CD4-positive, alpha-beta memory T cell (primary cell): ENCODE measurements around the gene POU3F2. TPM values are rescaled to one million over a fixed set of nuclear protein-coding genes. Genes with fewer than 3 reads are reported as not detected.
A peak's percentile ranks its signal among the peaks of the same experiment; 100 is the strongest.

Source experiments
- CTCF ChIA-PET: fragments of 350-600 bp; sonication (Branson Sonifier 250); formaldehyde crosslinking; loops from one replicate; lab custom pipeline; 2021; ENCODE audit warnings: inconsistent platforms; ENCODE audit not compliant: partially characterized antibody; lab: Charles Lee
- POLR2A ChIA-PET: fragments of 350-600 bp; sonication (Branson Sonifier 250); formaldehyde crosslinking; loops from one replicate; lab custom pipeline; 2021; ENCODE audit not compliant: partially characterized antibody; lab: Charles Lee
- DNase-seq, 5 donors: peaks; one replicate each; pipeline versions ENCODE4 v3.0.0 to v3.0.0-alpha.2; 2020 to 2022; ENCODE audit warnings: mixed read lengths in 1 of 5
- H3K27ac ChIP-seq: one replicate; pipeline ENCODE4 v1.7.0; 2013; ENCODE audit warnings: low read depth, low read length
- H3K27me3 ChIP-seq: 2 replicates; pipeline ENCODE4 v1.7.0; 2013; ENCODE audit warnings: mild to moderate bottlenecking, low read length, moderate library complexity; ENCODE audit not compliant: insufficient read depth
- H3K36me3 ChIP-seq: 2 replicates; pipeline ENCODE4 v1.7.0; 2013; ENCODE audit warnings: mild to moderate bottlenecking, low read length, moderate library complexity; ENCODE audit not compliant: insufficient read depth
- H3K4me1 ChIP-seq: 2 replicates; pipeline ENCODE4 v1.7.0; 2013; ENCODE audit warnings: mild to moderate bottlenecking, low read length, moderate library complexity; ENCODE audit not compliant: insufficient read depth
- H3K4me3 ChIP-seq, 2 donors: one replicate each; pipeline ENCODE4 v1.7.0; 2013; ENCODE audit warnings: low read length in 2 of 2, mild to moderate bottlenecking in 1 of 2
- H3K9me3 ChIP-seq, 2 donors: one replicate each; pipeline ENCODE4 v1.7.0; 2013; ENCODE audit warnings: low read length in 2 of 2, control low read depth in 1 of 2; ENCODE audit not compliant: control insufficient read depth in 1 of 2
- H3K27ac Mint-ChIP-seq, 7 donors: one replicate each; pipeline ENCODE4 v1.8.0; 2020 to 2021; ENCODE audit warnings: mixed read lengths in 7 of 7, mild to moderate bottlenecking in 6 of 7, inconsistent platforms in 3 of 7, moderate library complexity in 3 of 7
- H3K27me3 Mint-ChIP-seq, 2 donors: one replicate each; pipeline ENCODE4 v1.8.0; 2020 to 2021; ENCODE audit warnings: mixed read lengths in 2 of 2
- H3K36me3 Mint-ChIP-seq, 2 donors: one replicate each; pipeline ENCODE4 v1.8.0; 2020 to 2021; ENCODE audit warnings: mixed read lengths in 2 of 2, inconsistent platforms in 1 of 2, mild to moderate bottlenecking in 1 of 2
- H3K4me1 Mint-ChIP-seq, 4 donors: one replicate each; pipeline ENCODE4 v1.8.0; 2020 to 2021; ENCODE audit warnings: mixed read lengths in 4 of 4, mild to moderate bottlenecking in 1 of 4
- H3K4me3 Mint-ChIP-seq, 8 donors: one replicate each; pipeline ENCODE4 v1.8.0; 2020 to 2021; ENCODE audit warnings: mixed read lengths in 8 of 8, mild to moderate bottlenecking in 7 of 8, moderate library complexity in 6 of 8, inconsistent platforms in 3 of 8
- H3K9me3 Mint-ChIP-seq, 8 donors: one replicate each; pipeline ENCODE4 v1.8.0; 2020 to 2021; ENCODE audit warnings: mixed read lengths in 8 of 8, mild to moderate bottlenecking in 5 of 8, inconsistent platforms in 3 of 8, moderate library complexity in 1 of 8
- intact Hi-C: fragments of 100-400 bp; cut with micrococcal nuclease; formaldehyde crosslinking; loops from one replicate; pipeline ENCODE4 v1.15.1; 2023
- polyA plus RNA-seq, 2 donors: library from polyadenylated mRNA; unstranded; fragments of 300-500 nt; fragmentation: Illumina TruSeq; gene quantifications; one replicate each; pipeline ENCODE4 v1.2.3, GENCODE V29; 2021
- total RNA-seq, 2 experiments: library from RNA; stranded (reverse); gene quantifications; one replicate each; pipeline ENCODE4 v1.2.3, GENCODE V29; 2021

POU3F2 gene
- total and polyA plus RNA-seq, 4 experiments from 2014 or later: not detected

- peak overlapping the region; percentile 59 to 85 (median 70) for H3K4me3 Mint-ChIP-seq
- intact Hi-C loops: loop anchor here (5.0 to 10.0 kb wide), 3 partner anchors 116 to 1549 kb away; partner anchors contain the start of genes FBXL4 and MMS22L
- H3K36me3 Mint-ChIP-seq: peaks cover 3 to 10% of the 10 kb centered on the region in 2 donors
- ChIA-PET CTCF (interaction anchor here (1.1 to 2.1 kb wide), 2 partner anchors 10 to 14 kb away, joined by 3 to 5 read pairs; no protein-coding TSS in a partner anchor), POLR2A (no interaction called here)
- peaks cover 73% of the 10 kb centered on the region for H3K27me3 ChIP-seq
- peak overlapping the region in 2 of 7 donors; percentile 55 to 85 for H3K27ac Mint-ChIP-seq
- H3K27ac ChIP-seq: no peak overlapping the region
- H3K9me3 ChIP-seq: no peaks in the 10 kb centered on the region
- peaks cover 59% of the 10 kb centered on the region for H3K4me1 ChIP-seq
- H3K27me3 Mint-ChIP-seq: peaks cover 58 to 66% of the 10 kb centered on the region in 2 donors
- no peak for DNase-seq
- H3K4me3 ChIP-seq: no peak overlapping the region
- H3K9me3 Mint-ChIP-seq: peaks cover 0 to 6% (median under 1%) of the 10 kb centered on the region in 8 donors
- H3K36me3 ChIP-seq: no peaks in the 10 kb centered on the region
- peaks cover 32 to 77% (median 47%) of the 10 kb centered on the region in 4 donors for H3K4me1 Mint-ChIP-seq
Observed at GRCh38 chr6:98831057-98831958, 3.1 kb upstream of the POU3F2 start.

GRCh38 chr6:98831959-98832283, 2.5 kb upstream of the POU3F2 start:
- CTCF ChIA-PET: interaction anchor here (1.1 kb wide), 1 partner anchor 13 kb away, joined by 3 read pairs; no protein-coding TSS in a partner anchor
- Mint-ChIP-seq H3K4me1 (peaks cover 32 to 83% (median 52%) of the 10 kb centered on the region in 4 donors), H3K36me3 (peaks cover 3 to 10% of the 10 kb centered on the region in 2 donors), H3K4me3 (peak overlapping the region; percentile 39 to 85 (median 63)), H3K9me3 (peaks cover 0 to 6% (median under 1%) of the 10 kb centered on the region in 8 donors), H3K27ac (peak overlapping the region in 1 of 7 donors; percentile 85), H3K27me3 (peaks cover 58 to 66% of the 10 kb centered on the region in 2 donors)
- H3K4me1 ChIP-seq: peaks cover 64% of the 10 kb centered on the region
- intact Hi-C loops: loop anchor here (5.0 to 10.0 kb wide), 3 partner anchors 115 to 1550 kb away; partner anchors contain the start of genes FBXL4 and MMS22L
- no peak overlapping the region for H3K4me3 ChIP-seq
- no peak overlapping the region for H3K27ac ChIP-seq
- DNase-seq: no peak
- H3K36me3 ChIP-seq: no peaks in the 10 kb centered on the region
- no peaks in the 10 kb centered on the region for H3K9me3 ChIP-seq
- POLR2A ChIA-PET: no interaction called here
- H3K27me3 ChIP-seq: peaks cover 74% of the 10 kb centered on the region

- Histone ChIP-seq H3K4me1 (peaks cover 64% of the 10 kb centered on the region), H3K27me3 (peaks cover 74% of the 10 kb centered on the region), H3K27ac (no peak overlapping the region), H3K9me3 (no peaks in the 10 kb centered on the region), H3K36me3 (no peaks in the 10 kb centered on the region), H3K4me3 (peak overlapping the region in 1 of 2 donors; percentile 56)
- peaks cover 57 to 67% of the 10 kb centered on the region in 2 donors for H3K27me3 Mint-ChIP-seq
- POLR2A ChIA-PET: no interaction called here
- intact Hi-C loops: loop anchor here (1.0 to 10.0 kb wide), 4 partner anchors 12 to 1550 kb away; partner anchors contain the start of genes FBXL4 and MMS22L
- H3K36me3 Mint-ChIP-seq: peaks cover 3 to 10% of the 10 kb centered on the region in 2 donors
- H3K9me3 Mint-ChIP-seq: peaks cover 0 to 6% (median under 1%) of the 10 kb centered on the region in 8 donors
- peak overlapping the region in 1 of 7 donors; percentile 85 for H3K27ac Mint-ChIP-seq
- peaks cover 32 to 83% (median 52%) of the 10 kb centered on the region in 4 donors for H3K4me1 Mint-ChIP-seq
- DNase-seq: no peak
- H3K4me3 Mint-ChIP-seq: peak overlapping the region; percentile 86 to 99 (median 90)
- CTCF ChIA-PET: interaction anchor here (1.2 kb wide), 1 partner anchor 9 kb away, joined by 3 read pairs; no protein-coding TSS in a partner anchor
Observed at GRCh38 chr6:98832284-98833056, 1.9 kb upstream of the POU3F2 start.

- no peak overlapping the region for H3K27ac ChIP-seq
- Mint-ChIP-seq H3K36me3 (peaks cover 3 to 10% of the 10 kb centered on the region in 2 donors), H3K4me3 (peak overlapping the region; percentile 86 to 99 (median 90)), H3K4me1 (peaks cover 32 to 79% (median 52%) of the 10 kb centered on the region in 4 donors), H3K9me3 (peaks cover 0 to 6% (median under 1%) of the 10 kb centered on the region in 8 donors), H3K27me3 (peaks cover 57 to 71% of the 10 kb centered on the region in 2 donors), H3K27ac (peak overlapping the region in 2 of 7 donors; percentile 43 to 85)
- intact Hi-C loops: loop anchor here (1.0 to 10.0 kb wide), 4 partner anchors 11 to 1551 kb away; partner anchors contain the start of genes FBXL4 and MMS22L
- peak in 1 of 5 donors; percentile 37 for DNase-seq
- H3K27me3 ChIP-seq: peaks cover 76% of the 10 kb centered on the region
- ChIA-PET CTCF (interaction anchor here (1.2 kb wide), 1 partner anchor 9 kb away, joined by 3 read pairs; no protein-coding TSS in a partner anchor), POLR2A (no interaction called here)
- peaks cover 64% of the 10 kb centered on the region for H3K4me1 ChIP-seq
- peak overlapping the region in 1 of 2 donors; percentile 56 for H3K4me3 ChIP-seq
- no peaks in the 10 kb centered on the region for H3K9me3 ChIP-seq
- H3K36me3 ChIP-seq: no peaks in the 10 kb centered on the region
Observed at GRCh38 chr6:98833057-98833306, 1.4 kb upstream of the POU3F2 start.

GRCh38 chr6:98833307-98834059, 891 bp upstream of the POU3F2 start:
- peaks cover 28 to 74% (median 47%) of the 10 kb centered on the region in 4 donors for H3K4me1 Mint-ChIP-seq
- H3K36me3 ChIP-seq: no peaks in the 10 kb centered on the region
- H3K4me3 Mint-ChIP-seq: peak overlapping the region; percentile 86 to 99 (median 90)
- H3K36me3 Mint-ChIP-seq: peaks cover 3 to 10% of the 10 kb centered on the region in 2 donors
- peaks cover 57 to 70% of the 10 kb centered on the region in 2 donors for H3K27me3 Mint-ChIP-seq
- peak overlapping the region; percentile 56 to 61 for H3K4me3 ChIP-seq
- ChIA-PET CTCF (interaction anchor here (1.2 to 1.6 kb wide), 2 partner anchors 8 to 11 kb away, joined by 3 to 4 read pairs; no protein-coding TSS in a partner anchor), POLR2A (no interaction called here)
- H3K9me3 ChIP-seq: no peaks in the 10 kb centered on the region
- intact Hi-C loops: loop anchor here (1.0 to 10.0 kb wide), 4 partner anchors 11 to 1551 kb away; partner anchors contain the start of genes FBXL4 and MMS22L
- H3K4me1 ChIP-seq: peaks cover 59% of the 10 kb centered on the region
- H3K27ac Mint-ChIP-seq: peak overlapping the region in 3 of 7 donors; percentile 43 to 85 (median 77)
- peaks cover 76% of the 10 kb centered on the region for H3K27me3 ChIP-seq
- peak in 2 of 5 donors; percentile 29 to 38 for DNase-seq
- no peak overlapping the region for H3K27ac ChIP-seq
- peaks cover 0 to 6% (median under 1%) of the 10 kb centered on the region in 8 donors for H3K9me3 Mint-ChIP-seq
